GM04503 (cell line): ENCODE results near the gene TXNDC11.

ENCODE experiments used
- DNase-seq: peaks from one replicate; pipeline ENCODE4 v3.0.0-alpha.2; 2012; ENCODE audit warnings: low read depth

Gene TXNDC11

GRCh38 chr16:11674001-11674817 lies 68.4 kb downstream of the TXNDC11 start:
- DNase-seq = no peak

- DNase-seq = no peak
Observed at GRCh38 chr16:11673091-11674000, 69.3 kb downstream of the TXNDC11 start.

GRCh38 chr16:11672206-11673090 lies 70.2 kb downstream of the TXNDC11 start:
- no peak for DNase-seq

GRCh38 chr16:11671676-11672075 lies 71.0 kb downstream of the TXNDC11 start:
- no peak for DNase-seq

GRCh38 chr16:11671271-11671670 lies 71.4 kb downstream of the TXNDC11 start:
- no peak for DNase-seq

GRCh38 chr16:11670171-11671131 lies 72.2 kb downstream of the TXNDC11 start:
- DNase-seq = no peak

GRCh38 chr16:11669380-11670146 lies 73.1 kb downstream of the TXNDC11 start:
- DNase-seq = no peak

GRCh38 chr16:11668623-11669379 lies 73.9 kb downstream of the TXNDC11 start:
- no peak for DNase-seq

- no peak for DNase-seq
Observed at GRCh38 chr16:11667824-11668622, 74.6 kb downstream of the TXNDC11 start, which contains the start of gene SNN. SNN (plus strand) TSS chr16:11668455; CDS start chr16:11676060, 7,605 bp downstream.

GRCh38 chr16:11667221-11667823 lies 75.3 kb downstream of the TXNDC11 start:
- no peak for DNase-seq

GRCh38 chr16:11666103-11667055 lies 76.3 kb downstream of the TXNDC11 start:
- DNase-seq = no peak

GRCh38 chr16:11665071-11665491 lies 77.6 kb downstream of the TXNDC11 start:
- DNase-seq = no peak

- no peak for DNase-seq
Observed at GRCh38 chr16:11662582-11662981, 80.1 kb downstream of the TXNDC11 start.

GRCh38 chr16:11660565-11660964 lies 82.1 kb downstream of the TXNDC11 start:
- DNase-seq = no peak

- no peak for DNase-seq
Observed at GRCh38 chr16:11658896-11659708, 83.6 kb downstream of the TXNDC11 start.

GRCh38 chr16:11657556-11657955 lies 85.1 kb downstream of the TXNDC11 start:
- DNase-seq = no peak
